Right atrium auricular region (tissue), 2 donors: ENCODE measurements around the gene CELSR1. TPM values are rescaled to one million over a fixed set of nuclear protein-coding genes. Genes with fewer than 3 reads are reported as not detected.
"Not testable (repeated sequence)": the region's sequence is repeated elsewhere in the genome, so short reads cannot be mapped to it uniquely, and the experiment has no call there.

Source experiments
- DNase-seq: peaks from one replicate; pipeline ENCODE4 v3.0.0-alpha.2; 2019; ENCODE audit warnings: low spot score
- H3K27ac ChIP-seq, 2 donors: fragments of 200-600 bp; sonication (generic); 1 replicate in 1 of 2; 2 replicates in 1 of 2; pipeline ENCODE4 v1.5.1; 2016 to 2019
- H3K27me3 ChIP-seq, 2 donors: fragments of 200-600 bp; sonication (generic); one replicate each; pipeline versions ENCODE4 v1.5.1 to v1.6.0; 2017 to 2019
- H3K36me3 ChIP-seq: fragments of 200-600 bp; sonication (generic); one replicate; pipeline ENCODE4 v1.5.1; 2016
- H3K4me1 ChIP-seq, 2 donors: fragments of 200-600 bp; sonication (generic); one replicate each; pipeline versions ENCODE4 v1.5.1 to v1.6.0; 2017 to 2019
- H3K4me3 ChIP-seq, 2 donors: fragments of 200-600 bp; sonication (generic); 1 replicate in 1 of 2; 2 replicates in 1 of 2; pipeline ENCODE4 v1.5.1; 2017 to 2019; ENCODE audit warnings: mild to moderate bottlenecking in 1 of 2, moderate library complexity in 1 of 2
- H3K9me3 ChIP-seq, 2 donors: fragments of 200-600 bp; sonication (generic); one replicate each; pipeline ENCODE4 v1.5.1; 2019
- CTCF ChIP-seq, 2 donors: fragments of 200-600 bp; sonication (generic); IDR thresholded peaks; one replicate each; pipeline ENCODE4 v1.5.1; 2019; ENCODE audit warnings: antibody characterized with exemption in 2 of 2
- total RNA-seq, 2 donors: library from RNA; depleted of rRNA; stranded (reverse); fragments of >200 nt; gene quantifications; one replicate each; pipeline ENCODE4 v1.1.0, GENCODE V29; 2016

Gene CELSR1
- total RNA-seq, 2 donors from 2014 or later, result 7.1 to 9.6 TPM

GRCh38 chr22:46476547-46476941 lies 60.9 kb downstream of the CELSR1 start:
- no peaks in the 10 kb centered on the region for H3K9me3 ChIP-seq
- H3K36me3 ChIP-seq, result no peaks in the 10 kb centered on the region
- TF ChIP-seq CTCF (IDR thresholded peaks at IDR 0.05), result no peak
- DNase-seq, result no peak
- H3K4me1 ChIP-seq, result no peaks in the 10 kb centered on the region
- no peak overlapping the region for H3K27ac ChIP-seq
- H3K4me3 ChIP-seq, result no peak overlapping the region
- H3K27me3 ChIP-seq, result no peaks in the 10 kb centered on the region

- no peak for DNase-seq
- H3K27me3 ChIP-seq, result no peaks in the 10 kb centered on the region
- no peak for TF ChIP-seq CTCF (IDR thresholded peaks at IDR 0.05)
- H3K4me3 ChIP-seq, result no peak overlapping the region
- H3K9me3 ChIP-seq, result no peaks in the 10 kb centered on the region
- no peaks in the 10 kb centered on the region for H3K36me3 ChIP-seq
- H3K4me1 ChIP-seq, result no peaks in the 10 kb centered on the region
- no peak overlapping the region for H3K27ac ChIP-seq
These were observed 63.4 kb downstream of the CELSR1 start for GRCh38 chr22:46473896-46474557.

- Histone ChIP-seq H3K27ac (no peak overlapping the region), H3K4me1 (no peaks in the 10 kb centered on the region), H3K27me3 (no peaks in the 10 kb centered on the region), H3K36me3 (no peaks in the 10 kb centered on the region), H3K4me3 (no peak overlapping the region), H3K9me3 (no peaks in the 10 kb centered on the region)
- no peak for TF ChIP-seq CTCF (IDR thresholded peaks at IDR 0.05)
- DNase-seq, result no peak
These were observed 64.2 kb downstream of the CELSR1 start for GRCh38 chr22:46473021-46473779.

- no peaks in the 10 kb centered on the region for H3K36me3 ChIP-seq
- no peaks in the 10 kb centered on the region for H3K4me1 ChIP-seq
- TF ChIP-seq CTCF (IDR thresholded peaks at IDR 0.05), result no peak
- no peaks in the 10 kb centered on the region for H3K9me3 ChIP-seq
- no peak for DNase-seq
- no peaks in the 10 kb centered on the region for H3K27me3 ChIP-seq
- H3K27ac ChIP-seq, result no peak overlapping the region
- H3K4me3 ChIP-seq, result no peak overlapping the region
These were observed 64.8 kb downstream of the CELSR1 start for GRCh38 chr22:46472722-46473016.

DNA sequence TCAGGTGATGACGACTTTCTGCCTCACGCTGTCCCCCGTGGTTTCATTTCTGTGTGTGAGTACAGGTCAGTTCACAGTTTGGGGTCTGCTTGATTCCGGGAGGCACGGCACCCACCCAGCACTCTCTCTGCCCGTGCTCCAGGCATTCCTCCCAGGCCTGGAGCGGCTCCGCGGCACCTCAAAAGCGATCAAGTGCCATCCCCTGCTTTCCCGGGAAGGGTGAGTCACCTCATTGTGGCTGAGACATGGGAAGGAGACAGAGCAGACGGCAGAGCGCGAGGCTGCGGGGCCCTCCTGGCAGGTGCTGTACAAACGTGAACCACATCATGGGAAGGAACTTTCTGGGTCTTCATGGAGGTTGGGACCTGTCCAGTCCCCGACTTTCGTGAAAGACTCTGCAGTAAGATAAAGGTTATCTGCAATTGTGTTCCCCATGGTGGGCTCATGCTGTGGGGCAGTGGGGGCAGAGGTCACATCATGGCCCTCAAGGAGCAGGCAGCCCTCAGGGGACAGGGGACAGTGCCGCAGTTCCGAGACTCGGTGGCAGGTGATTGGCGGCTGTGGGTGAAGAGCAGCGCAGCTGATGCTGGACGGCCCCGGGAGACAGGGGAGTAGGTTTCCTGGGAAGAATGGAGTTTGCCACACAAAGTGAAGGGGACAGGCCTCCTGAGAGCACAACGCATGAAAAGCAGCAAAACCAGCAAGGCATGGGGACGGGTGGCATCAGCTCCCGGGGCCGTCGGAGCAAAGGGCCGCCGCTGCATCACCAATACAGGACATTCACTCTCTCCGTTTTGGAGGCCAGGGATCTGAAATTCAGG lies 65.3 kb downstream of the CELSR1 start:
- no peak overlapping the region for H3K27ac ChIP-seq
- H3K4me3 ChIP-seq, result no peak overlapping the region
- H3K4me1 ChIP-seq, result no peaks in the 10 kb centered on the region
- no peak for DNase-seq
- TF ChIP-seq CTCF (IDR thresholded peaks at IDR 0.05), result no peak
- no peaks in the 10 kb centered on the region for H3K9me3 ChIP-seq
- H3K27me3 ChIP-seq, result no peaks in the 10 kb centered on the region
- no peaks in the 10 kb centered on the region for H3K36me3 ChIP-seq

- H3K9me3 ChIP-seq, H3K36me3 ChIP-seq, H3K4me1 ChIP-seq, H3K4me3 ChIP-seq, H3K27ac ChIP-seq, DNase-seq, H3K27me3 ChIP-seq: not testable (repeated sequence)
These were observed 66.1 kb downstream of the CELSR1 start for GRCh38 chr22:46471330-46471729.
